Fibroblast of peridontal ligament (primary cell): ENCODE data around the gene MLXIP.
"Not testable (repeated sequence)": the region's sequence is repeated elsewhere in the genome, so short reads cannot be mapped to it uniquely, and the experiment has no call there.

ENCODE experiments used
- DNase-seq: peaks from one replicate; pipeline ENCODE4 v3.0.0-alpha.2; 2010; ENCODE audit errors: extremely low read depth

The MLXIP gene

GRCh38 chr12:122096591-122097149 is 18.1 kb downstream of the MLXIP start:
- no peak for DNase-seq

GRCh38 chr12:122097584-122097926 is 19.0 kb downstream of the MLXIP start:
- no peak for DNase-seq

GRCh38 chr12:122097927-122098756 is 19.6 kb downstream of the MLXIP start:
- DNase-seq = peak; percentile 73

GRCh38 chr12:122099280-122099749 is 20.8 kb downstream of the MLXIP start:
- DNase-seq = no peak

GRCh38 chr12:122099856-122100255 is 21.3 kb downstream of the MLXIP start:
- DNase-seq = no peak

- DNase-seq = no peak
These were observed 22.0 kb downstream of the MLXIP start for GRCh38 chr12:122100568-122100967.

GRCh38 chr12:122102331-122102730 is 23.8 kb downstream of the MLXIP start:
- DNase-seq = peak; percentile 55

- DNase-seq = no peak
These were observed 26.3 kb downstream of the MLXIP start for GRCh38 chr12:122104844-122105243.

- not testable (repeated sequence) for DNase-seq
These were observed 26.9 kb downstream of the MLXIP start for GRCh38 chr12:122105496-122105895.

- DNase-seq = no peak
These were observed 28.3 kb downstream of the MLXIP start for GRCh38 chr12:122106843-122107242.

- peak; percentile 66 for DNase-seq
These were observed 28.7 kb downstream of the MLXIP start for GRCh38 chr12:122107261-122107660.

GRCh38 chr12:122111089-122111641 is 32.6 kb downstream of the MLXIP start:
- DNase-seq = no peak

GRCh38 chr12:122116707-122117535 is 38.4 kb downstream of the MLXIP start:
- DNase-seq = no peak

GRCh38 chr12:122117979-122118378 is 39.4 kb downstream of the MLXIP start:
- no peak for DNase-seq

- DNase-seq = not testable (repeated sequence)
These were observed 42.8 kb downstream of the MLXIP start for GRCh38 chr12:122121341-122121740.

GRCh38 chr12:122121745-122122144 is 43.2 kb downstream of the MLXIP start:
- DNase-seq = no peak

- peak; percentile 80 for DNase-seq
These were observed 44.6 kb downstream of the MLXIP start for GRCh38 chr12:122123051-122123760.

GRCh38 chr12:122123761-122124145 is 45.2 kb downstream of the MLXIP start:
- no peak for DNase-seq

GRCh38 chr12:122124370-122124769 is 45.8 kb downstream of the MLXIP start:
- DNase-seq = no peak

- no peak for DNase-seq
These were observed 47.1 kb downstream of the MLXIP start for GRCh38 chr12:122125452-122126341.

GRCh38 chr12:122126342-122126635 is 47.7 kb downstream of the MLXIP start:
- no peak for DNase-seq
